ENCODE measurements around the gene MAGEA4.

DNA sequence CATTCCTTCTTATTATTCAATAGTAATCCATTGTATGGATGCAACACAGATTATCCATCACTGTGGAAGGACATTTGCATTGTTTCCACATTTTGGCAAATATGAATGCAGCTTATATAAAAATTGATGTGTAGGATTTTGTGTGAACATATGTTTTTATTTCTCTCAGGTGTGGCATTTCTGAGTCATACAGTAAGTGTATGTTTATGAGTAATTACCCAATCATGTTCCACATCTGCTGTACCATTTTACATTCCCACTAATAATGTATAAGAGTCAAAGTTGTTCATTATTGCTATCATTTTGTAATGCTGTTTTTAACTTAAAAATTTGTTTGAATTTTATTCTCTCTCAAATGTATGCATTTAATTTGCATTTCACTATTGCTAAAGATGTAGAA, 25.5 kb downstream of the MAGEA4 start:
- no peak for TF ChIP-seq POLR2A (IDR thresholded peaks at IDR 0.05; ENCODE audit: low read depth, low read length)
- no peak for TF ChIP-seq EZH2 (IDR thresholded peaks at IDR 0.05; ENCODE audit: borderline replicate concordance, low read depth, low read length, severe bottlenecking)
- no peak for TF ChIP-seq POLR2AphosphoS5 (IDR thresholded peaks at IDR 0.05; ENCODE audit: insufficient read depth, low read depth, low read length)
- no peak for TF ChIP-seq JUN (IDR thresholded peaks at IDR 0.05; ENCODE audit: borderline replicate concordance, insufficient read depth, insufficient read length, low read depth)
- TF ChIP-seq, protein P1, sequence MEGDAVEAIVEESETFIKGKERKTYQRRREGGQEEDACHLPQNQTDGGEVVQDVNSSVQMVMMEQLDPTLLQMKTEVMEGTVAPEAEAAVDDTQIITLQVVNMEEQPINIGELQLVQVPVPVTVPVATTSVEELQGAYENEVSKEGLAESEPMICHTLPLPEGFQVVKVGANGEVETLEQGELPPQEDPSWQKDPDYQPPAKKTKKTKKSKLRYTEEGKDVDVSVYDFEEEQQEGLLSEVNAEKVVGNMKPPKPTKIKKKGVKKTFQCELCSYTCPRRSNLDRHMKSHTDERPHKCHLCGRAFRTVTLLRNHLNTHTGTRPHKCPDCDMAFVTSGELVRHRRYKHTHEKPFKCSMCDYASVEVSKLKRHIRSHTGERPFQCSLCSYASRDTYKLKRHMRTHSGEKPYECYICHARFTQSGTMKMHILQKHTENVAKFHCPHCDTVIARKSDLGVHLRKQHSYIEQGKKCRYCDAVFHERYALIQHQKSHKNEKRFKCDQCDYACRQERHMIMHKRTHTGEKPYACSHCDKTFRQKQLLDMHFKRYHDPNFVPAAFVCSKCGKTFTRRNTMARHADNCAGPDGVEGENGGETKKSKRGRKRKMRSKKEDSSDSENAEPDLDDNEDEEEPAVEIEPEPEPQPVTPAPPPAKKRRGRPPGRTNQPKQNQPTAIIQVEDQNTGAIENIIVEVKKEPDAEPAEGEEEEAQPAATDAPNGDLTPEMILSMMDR (IDR thresholded peaks at IDR 0.05; ENCODE audit: extremely low read depth in 1 of 2, insufficient read depth in 1 of 2, low read depth in 1 of 2, low read length in 2 of 2) = no peak
